ENCODE measurements around the gene SOX1. TPM values are rescaled to one million over a fixed set of nuclear protein-coding genes. Genes with fewer than 3 reads are reported as not detected.

Gene SOX1
- polyA plus RNA-seq, 3 donors, result not detected

DNA sequence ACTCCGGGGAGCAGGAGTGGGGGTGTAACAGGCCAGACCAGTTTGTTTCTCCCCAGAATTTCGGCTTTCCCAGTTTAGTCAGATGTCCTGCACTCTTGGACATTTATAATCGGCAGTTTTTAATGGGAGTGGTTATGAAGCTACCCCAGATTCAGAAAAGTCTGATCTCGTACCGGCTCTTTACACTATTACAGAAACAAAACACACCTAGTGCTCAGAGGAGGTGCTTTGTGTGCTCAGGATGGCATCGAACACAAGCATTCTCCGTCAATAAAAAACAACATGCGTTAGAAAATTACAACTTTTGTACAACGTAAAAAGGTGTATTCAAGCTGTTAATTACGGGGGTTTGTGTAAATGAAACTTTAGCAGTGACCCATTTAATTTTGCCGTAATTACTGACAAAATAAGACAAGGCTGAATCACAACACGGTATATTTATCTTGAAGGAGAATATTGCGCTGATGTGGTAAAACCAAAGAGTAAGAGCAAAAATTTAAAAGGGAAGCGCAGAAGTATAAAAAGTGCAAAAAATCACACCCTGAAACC, 6.6 kb upstream of the SOX1 start:
- TF ChIP-seq, protein P1, sequence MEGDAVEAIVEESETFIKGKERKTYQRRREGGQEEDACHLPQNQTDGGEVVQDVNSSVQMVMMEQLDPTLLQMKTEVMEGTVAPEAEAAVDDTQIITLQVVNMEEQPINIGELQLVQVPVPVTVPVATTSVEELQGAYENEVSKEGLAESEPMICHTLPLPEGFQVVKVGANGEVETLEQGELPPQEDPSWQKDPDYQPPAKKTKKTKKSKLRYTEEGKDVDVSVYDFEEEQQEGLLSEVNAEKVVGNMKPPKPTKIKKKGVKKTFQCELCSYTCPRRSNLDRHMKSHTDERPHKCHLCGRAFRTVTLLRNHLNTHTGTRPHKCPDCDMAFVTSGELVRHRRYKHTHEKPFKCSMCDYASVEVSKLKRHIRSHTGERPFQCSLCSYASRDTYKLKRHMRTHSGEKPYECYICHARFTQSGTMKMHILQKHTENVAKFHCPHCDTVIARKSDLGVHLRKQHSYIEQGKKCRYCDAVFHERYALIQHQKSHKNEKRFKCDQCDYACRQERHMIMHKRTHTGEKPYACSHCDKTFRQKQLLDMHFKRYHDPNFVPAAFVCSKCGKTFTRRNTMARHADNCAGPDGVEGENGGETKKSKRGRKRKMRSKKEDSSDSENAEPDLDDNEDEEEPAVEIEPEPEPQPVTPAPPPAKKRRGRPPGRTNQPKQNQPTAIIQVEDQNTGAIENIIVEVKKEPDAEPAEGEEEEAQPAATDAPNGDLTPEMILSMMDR (IDR thresholded peaks at IDR 0.05), result no peak
- Mint-ChIP-seq H3K36me3 (peaks cover 0 to 4% of the 10 kb centered on the region in 2 donors), H3K4me3 (peak overlapping the region in 1 of 2 donors; percentile 82), H3K4me1 (peaks cover 3% of the 10 kb centered on the region), H3K9me3 (peaks cover 0 to 43% (median 14%) of the 10 kb centered on the region in 7 donors), H3K27me3 (ENCODE audit: low read depth in 3 of 3) (peaks cover 89 to 97% (median 91%) of the 10 kb centered on the region in 3 donors), H3K27ac (no peak overlapping the region)
- H3K4me3 ChIP-seq (replicated peaks in 1 of 3; ENCODE audit: low read depth in 2 of 3, low read length in 3 of 3), result no peak overlapping the region
- no peaks in the 10 kb centered on the region for H3K4me1 ChIP-seq (ENCODE audit: control insufficient read depth in 1 of 2, insufficient read depth in 2 of 2, low read length in 2 of 2)
- WGBS (ENCODE audit: insufficient coverage), result 0% methylated on average over 2 of the region's 14 CpGs
- no peak for DNase-seq
- no peaks in the 10 kb centered on the region for H3K79me2 ChIP-seq (ENCODE audit: insufficient read depth, low read length)
- H3K27me3 ChIP-seq (ENCODE audit: control insufficient read depth in 2 of 2, insufficient read depth in 2 of 2, low read length in 2 of 2), result peaks cover 82 to 95% of the 10 kb centered on the region in 2 donors
- H2AFZ ChIP-seq (ENCODE audit: insufficient read depth, low read depth, low read length, poor library complexity, severe bottlenecking), result no peak overlapping the region
- no peaks in the 10 kb centered on the region for H3K36me3 ChIP-seq (replicated peaks in 1 of 2; ENCODE audit: control insufficient read depth in 1 of 2, insufficient read depth in 2 of 2, low read length in 2 of 2)
- intact Hi-C loops (cut with micrococcal nuclease), result no loop called here
- no peak overlapping the region for H3K4me2 ChIP-seq (replicated peaks; ENCODE audit: extremely low read depth, low read length, poor library complexity, severe bottlenecking)
- no peak overlapping the region for H3K27ac ChIP-seq (ENCODE audit: low read depth in 1 of 2, low read length in 2 of 2)
- no peak overlapping the region for H3K9ac ChIP-seq (ENCODE audit: insufficient read depth, low read length, poor library complexity, severe bottlenecking)
- no peaks in the 10 kb centered on the region for H4K20me1 ChIP-seq (ENCODE audit: insufficient read depth, low read length)
- H3K9me3 ChIP-seq (replicated peaks in 1 of 2; ENCODE audit: control insufficient read depth in 1 of 2, insufficient read depth in 1 of 2, low read length in 2 of 2), result peaks cover 0 to 62% of the 10 kb centered on the region in 2 donors

DNA sequence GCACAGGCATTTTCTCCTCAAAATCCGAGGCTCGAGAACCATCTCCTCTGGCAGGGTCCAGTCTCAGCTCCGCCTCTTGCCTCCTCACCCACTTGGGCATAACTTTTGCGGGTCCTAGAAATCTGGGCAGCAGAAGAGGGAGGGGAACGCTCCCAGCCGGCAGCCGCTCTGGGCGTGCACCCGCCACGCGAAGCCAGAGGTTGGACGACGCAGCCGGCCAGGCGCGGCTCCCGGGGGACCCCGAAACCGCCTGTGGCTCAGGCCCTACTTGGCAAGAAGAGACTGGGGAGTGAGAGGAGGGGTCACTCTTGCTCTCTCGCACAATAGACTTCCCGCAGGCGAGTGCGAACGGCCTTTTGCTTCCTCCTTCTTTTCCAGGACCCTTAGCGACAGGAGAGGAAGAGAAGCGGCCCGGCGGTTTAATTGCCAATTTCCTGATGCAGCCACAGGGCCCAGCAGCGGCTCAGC, 6.0 kb upstream of the SOX1 start:
- Mint-ChIP-seq H3K4me3 (peak overlapping the region in 1 of 2 donors; percentile 82), H3K4me1 (peaks cover 3% of the 10 kb centered on the region), H3K36me3 (peaks cover 0 to 4% of the 10 kb centered on the region in 2 donors), H3K27ac (no peak overlapping the region), H3K9me3 (peaks cover 0 to 43% (median 14%) of the 10 kb centered on the region in 7 donors), H3K27me3 (ENCODE audit: low read depth in 3 of 3) (peaks cover 90 to 97% (median 92%) of the 10 kb centered on the region in 3 donors)
- intact Hi-C loops (cut with micrococcal nuclease), result no loop called here
- H3K4me3 ChIP-seq (replicated peaks in 1 of 3; ENCODE audit: low read depth in 2 of 3, low read length in 3 of 3), result no peak overlapping the region
- TF ChIP-seq, protein P1 (IDR thresholded peaks at IDR 0.05), result no peak
- no peak overlapping the region for H3K27ac ChIP-seq (ENCODE audit: low read depth in 1 of 2, low read length in 2 of 2)
- H3K36me3 ChIP-seq (replicated peaks in 1 of 2; ENCODE audit: control insufficient read depth in 1 of 2, insufficient read depth in 2 of 2, low read length in 2 of 2), result no peaks in the 10 kb centered on the region
- no peak overlapping the region for H3K4me2 ChIP-seq (replicated peaks; ENCODE audit: extremely low read depth, low read length, poor library complexity, severe bottlenecking)
- H3K9me3 ChIP-seq (replicated peaks in 1 of 2; ENCODE audit: control insufficient read depth in 1 of 2, insufficient read depth in 1 of 2, low read length in 2 of 2), result peaks cover 0 to 67% of the 10 kb centered on the region in 2 donors
- H3K9ac ChIP-seq (ENCODE audit: insufficient read depth, low read length, poor library complexity, severe bottlenecking), result no peak overlapping the region
- H2AFZ ChIP-seq (ENCODE audit: insufficient read depth, low read depth, low read length, poor library complexity, severe bottlenecking), result no peak overlapping the region
- H3K4me1 ChIP-seq (ENCODE audit: control insufficient read depth in 1 of 2, insufficient read depth in 2 of 2, low read length in 2 of 2), result no peaks in the 10 kb centered on the region
- H3K27me3 ChIP-seq (ENCODE audit: control insufficient read depth in 2 of 2, insufficient read depth in 2 of 2, low read length in 2 of 2), result peaks cover 83 to 96% of the 10 kb centered on the region in 2 donors
- 0% methylated on average over 18 of the region's 29 CpGs for WGBS (ENCODE audit: insufficient coverage)
- no peaks in the 10 kb centered on the region for H3K79me2 ChIP-seq (ENCODE audit: insufficient read depth, low read length)
- DNase-seq, result no peak
- H4K20me1 ChIP-seq (ENCODE audit: insufficient read depth, low read length), result no peaks in the 10 kb centered on the region
